HL-60 (cell line): Measurements from ENCODE around the gene CRTC1.

Source experiments
- POLR2AphosphoS5 ChIP-seq: IDR thresholded peaks from 2 replicates; pipeline ENCODE4 v1.6.1; 2012; ENCODE audit warnings: low read depth
- TF ChIP-seq, protein P1 (sequence below): IDR thresholded peaks from one replicate; pipeline ENCODE4 v1.5.1; 2011; ENCODE audit warnings: low read length, control low read depth, inconsistent platforms; ENCODE audit not compliant: insufficient read depth

GRCh38 chr19:18718015-18718526 is 34.6 kb downstream of the CRTC1 start:
- TF ChIP-seq, protein P1, sequence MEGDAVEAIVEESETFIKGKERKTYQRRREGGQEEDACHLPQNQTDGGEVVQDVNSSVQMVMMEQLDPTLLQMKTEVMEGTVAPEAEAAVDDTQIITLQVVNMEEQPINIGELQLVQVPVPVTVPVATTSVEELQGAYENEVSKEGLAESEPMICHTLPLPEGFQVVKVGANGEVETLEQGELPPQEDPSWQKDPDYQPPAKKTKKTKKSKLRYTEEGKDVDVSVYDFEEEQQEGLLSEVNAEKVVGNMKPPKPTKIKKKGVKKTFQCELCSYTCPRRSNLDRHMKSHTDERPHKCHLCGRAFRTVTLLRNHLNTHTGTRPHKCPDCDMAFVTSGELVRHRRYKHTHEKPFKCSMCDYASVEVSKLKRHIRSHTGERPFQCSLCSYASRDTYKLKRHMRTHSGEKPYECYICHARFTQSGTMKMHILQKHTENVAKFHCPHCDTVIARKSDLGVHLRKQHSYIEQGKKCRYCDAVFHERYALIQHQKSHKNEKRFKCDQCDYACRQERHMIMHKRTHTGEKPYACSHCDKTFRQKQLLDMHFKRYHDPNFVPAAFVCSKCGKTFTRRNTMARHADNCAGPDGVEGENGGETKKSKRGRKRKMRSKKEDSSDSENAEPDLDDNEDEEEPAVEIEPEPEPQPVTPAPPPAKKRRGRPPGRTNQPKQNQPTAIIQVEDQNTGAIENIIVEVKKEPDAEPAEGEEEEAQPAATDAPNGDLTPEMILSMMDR, result no peak
- TF ChIP-seq POLR2AphosphoS5, result no peak
